ENCODE results near the gene ING5.
A peak's percentile ranks its signal among the peaks of the same experiment; 100 is the strongest.

Gene ING5

GRCh38 chr2:241762933-241763369, 61.1 kb downstream of the ING5 start:
- peak; percentile 70 for DNase-seq

- DNase-seq, result peak; percentile 13
Measured at GRCh38 chr2:241763551-241764274, 61.9 kb downstream of the ING5 start.

- DNase-seq, result no peak
Measured at GRCh38 chr2:241764275-241765241, 62.7 kb downstream of the ING5 start.

GRCh38 chr2:241767464-241768250, 65.8 kb downstream of the ING5 start:
- DNase-seq, result no peak

- DNase-seq, result no peak
Measured at GRCh38 chr2:241768251-241768711, 66.4 kb downstream of the ING5 start.

- DNase-seq, result no peak
Measured at GRCh38 chr2:241768850-241769249, 67.0 kb downstream of the ING5 start.

- DNase-seq, result no peak
Measured at GRCh38 chr2:241769819-241770184, 68.0 kb downstream of the ING5 start.

GRCh38 chr2:241770185-241770935, 68.5 kb downstream of the ING5 start:
- no peak for DNase-seq

- no peak for DNase-seq
Measured at GRCh38 chr2:241770936-241771285, 69.1 kb downstream of the ING5 start.

- DNase-seq, result no peak
Measured at GRCh38 chr2:241771286-241772062, 69.6 kb downstream of the ING5 start.

- peak; percentile 32 for DNase-seq
Measured at GRCh38 chr2:241772063-241772499, 70.2 kb downstream of the ING5 start.

- no peak for DNase-seq
Measured at GRCh38 chr2:241773511-241774418, 71.9 kb downstream of the ING5 start.

GRCh38 chr2:241774419-241775222, 72.8 kb downstream of the ING5 start:
- DNase-seq, result no peak

GRCh38 chr2:241775223-241776177, 73.7 kb downstream of the ING5 start:
- no peak for DNase-seq

GRCh38 chr2:241776336-241777169, 74.7 kb downstream of the ING5 start, which contains the start of gene GAL3ST2:
TSS of gene GAL3ST2 (plus strand) at chr2:241776822. CDS start at chr2:241776956, 134 bp downstream.
- no peak for DNase-seq

- no peak for DNase-seq
Measured at GRCh38 chr2:241777170-241777685, 75.4 kb downstream of the ING5 start.
